ENCODE results near the gene AKAP6.
"Not testable (repeated sequence)": the region's sequence is repeated elsewhere in the genome, so short reads cannot be mapped to it uniquely, and the experiment has no call there.

AKAP6 gene

GRCh38 chr14:32453857-32454810, 125.0 kb downstream of the AKAP6 start:
- DNase-seq, result no peak

- DNase-seq, result no peak
These were observed 128.3 kb downstream of the AKAP6 start for GRCh38 chr14:32457213-32457920.

- no peak for DNase-seq
These were observed 129.6 kb downstream of the AKAP6 start for GRCh38 chr14:32458720-32459119.

- no peak for DNase-seq
These were observed 131.2 kb downstream of the AKAP6 start for GRCh38 chr14:32460267-32460666.

GRCh38 chr14:32462553-32462952, 133.5 kb downstream of the AKAP6 start:
- DNase-seq, result not testable (repeated sequence)

- DNase-seq, result no peak
These were observed 139.9 kb downstream of the AKAP6 start for GRCh38 chr14:32468955-32469354.

GRCh38 chr14:32469388-32470160, 140.5 kb downstream of the AKAP6 start:
- DNase-seq, result peak; percentile 77

- no peak for DNase-seq
These were observed 141.1 kb downstream of the AKAP6 start for GRCh38 chr14:32470161-32470715.

GRCh38 chr14:32471181-32471580, 142.1 kb downstream of the AKAP6 start:
- no peak for DNase-seq

GRCh38 chr14:32472076-32472475, 143.0 kb downstream of the AKAP6 start:
- DNase-seq, result peak; percentile 28

- peak; percentile 91 for DNase-seq
These were observed 143.7 kb downstream of the AKAP6 start for GRCh38 chr14:32472512-32473463.

- peak; percentile 35 for DNase-seq
These were observed 144.4 kb downstream of the AKAP6 start for GRCh38 chr14:32473464-32473855.

- no peak for DNase-seq
These were observed 145.5 kb downstream of the AKAP6 start for GRCh38 chr14:32474478-32475195.

- DNase-seq, result no peak
These were observed 147.4 kb downstream of the AKAP6 start for GRCh38 chr14:32476532-32476931.

GRCh38 chr14:32477396-32477795, 148.3 kb downstream of the AKAP6 start:
- no peak for DNase-seq

- no peak for DNase-seq
These were observed 149.0 kb downstream of the AKAP6 start for GRCh38 chr14:32478050-32478449.

- no peak for DNase-seq
These were observed 151.2 kb downstream of the AKAP6 start for GRCh38 chr14:32480337-32480736.

GRCh38 chr14:32481707-32482106, 152.6 kb downstream of the AKAP6 start:
- DNase-seq, result no peak

GRCh38 chr14:32491416-32492016, 162.4 kb downstream of the AKAP6 start:
- no peak for DNase-seq

GRCh38 chr14:32492457-32492856, 163.4 kb downstream of the AKAP6 start:
- no peak for DNase-seq
